HG03095 (cell line): ENCODE data around the gene CCDC90B.
"Not testable (repeated sequence)": the region's sequence is repeated elsewhere in the genome, so short reads cannot be mapped to it uniquely, and the experiment has no call there.

Experiments
- ATAC-seq: cut with Tn5 transposase; IDR thresholded peaks from one replicate; pipeline ENCODE4 v1.9.1; 2021; ENCODE audit warnings: moderate library complexity; ENCODE audit not compliant: unreplicated experiment

The CCDC90B gene, protein sequence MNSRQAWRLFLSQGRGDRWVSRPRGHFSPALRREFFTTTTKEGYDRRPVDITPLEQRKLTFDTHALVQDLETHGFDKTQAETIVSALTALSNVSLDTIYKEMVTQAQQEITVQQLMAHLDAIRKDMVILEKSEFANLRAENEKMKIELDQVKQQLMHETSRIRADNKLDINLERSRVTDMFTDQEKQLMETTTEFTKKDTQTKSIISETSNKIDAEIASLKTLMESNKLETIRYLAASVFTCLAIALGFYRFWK

DNA sequence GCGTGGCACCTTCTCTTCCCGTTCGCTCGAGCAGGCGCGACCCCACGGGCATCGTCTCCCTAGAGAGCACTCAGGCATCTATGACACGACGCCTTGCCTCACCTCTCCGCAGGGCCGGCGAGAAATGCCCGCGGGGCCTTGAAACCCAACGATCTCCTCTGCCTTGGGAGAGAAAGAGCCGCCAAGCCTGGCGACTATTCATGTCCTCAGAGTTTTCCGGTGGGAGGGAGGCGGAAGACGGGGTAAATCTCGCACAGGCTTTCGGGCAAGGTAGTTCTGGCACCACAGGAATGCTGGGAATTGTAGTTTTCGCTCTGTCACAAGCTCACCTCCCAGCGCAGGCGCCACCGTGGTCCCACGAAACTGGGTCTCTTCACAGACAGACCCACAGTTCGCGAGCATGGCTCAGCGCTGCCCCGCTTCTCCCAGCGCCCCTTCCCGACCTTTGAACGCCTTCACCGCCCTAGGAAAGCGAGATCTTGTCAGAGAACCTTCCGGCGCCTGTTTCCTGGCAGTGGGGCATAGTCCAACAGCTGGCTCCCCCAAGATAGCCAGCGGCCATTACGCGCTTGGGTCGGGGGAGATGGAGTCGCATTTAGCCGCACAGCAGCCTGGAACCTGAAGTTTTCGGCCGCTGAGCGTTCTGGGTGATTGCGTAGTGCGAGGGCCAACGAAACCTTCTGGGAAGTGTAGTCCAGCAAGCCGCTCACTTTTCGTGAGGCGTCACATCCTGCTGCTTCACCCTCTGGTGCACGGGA, at the start of gene CCDC90B:
Gene CCDC90B, minus strand, starts transcription at position 597 of the 758 bp plus-strand sequence. Its CDS starts 395 bp downstream, at position 202.
- peak; percentile 88 for ATAC-seq

DNA sequence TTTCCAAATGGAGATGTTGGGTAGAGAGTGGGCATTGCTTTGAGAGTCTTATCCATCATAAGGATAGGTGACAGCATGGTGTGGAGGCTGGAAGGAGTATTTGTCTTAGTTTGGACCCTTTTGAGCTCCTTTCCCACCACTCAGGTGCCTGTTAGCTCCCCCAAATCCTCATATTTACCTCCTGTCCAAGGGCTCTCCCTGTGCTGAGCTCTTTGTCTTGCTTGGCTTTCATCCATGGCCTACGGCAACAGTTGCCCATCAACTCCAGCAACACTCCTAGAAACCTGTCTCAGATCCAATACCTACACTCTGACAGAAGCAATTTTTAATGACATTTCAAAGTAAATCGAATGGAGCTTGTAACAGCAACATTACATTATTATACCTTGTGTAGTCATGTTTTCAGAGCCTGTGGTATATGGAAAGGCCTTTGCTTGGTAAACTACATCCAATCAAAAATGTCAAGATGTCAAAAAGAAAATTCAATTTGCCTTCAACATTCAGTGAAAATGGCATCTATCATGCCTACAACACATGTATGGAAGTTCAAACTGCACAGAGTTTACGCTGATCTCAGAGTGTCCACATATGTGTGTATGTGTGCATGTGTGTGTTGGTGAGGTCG, 49.4 kb upstream of the CCDC90B start:
- ATAC-seq: no peak

DNA sequence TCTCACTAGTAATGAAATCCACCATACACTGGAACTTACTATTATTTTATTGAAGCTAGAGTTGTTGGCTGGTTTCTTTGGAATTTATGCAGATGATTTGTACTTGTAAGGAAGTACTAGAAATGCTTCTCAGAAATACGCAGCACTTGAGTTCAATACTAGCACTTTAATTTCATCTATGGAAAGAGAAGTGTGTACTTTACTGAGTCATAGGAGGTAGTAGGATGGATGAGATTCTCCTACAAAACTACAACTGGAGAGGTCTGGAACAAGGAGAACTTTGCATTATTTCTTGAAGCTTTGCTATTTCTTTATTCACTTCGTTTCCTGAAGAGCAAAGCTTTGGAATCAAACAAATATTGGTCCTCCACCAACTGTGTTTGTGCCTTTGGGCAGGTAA, 44.1 kb upstream of the CCDC90B start:
- no peak for ATAC-seq

DNA sequence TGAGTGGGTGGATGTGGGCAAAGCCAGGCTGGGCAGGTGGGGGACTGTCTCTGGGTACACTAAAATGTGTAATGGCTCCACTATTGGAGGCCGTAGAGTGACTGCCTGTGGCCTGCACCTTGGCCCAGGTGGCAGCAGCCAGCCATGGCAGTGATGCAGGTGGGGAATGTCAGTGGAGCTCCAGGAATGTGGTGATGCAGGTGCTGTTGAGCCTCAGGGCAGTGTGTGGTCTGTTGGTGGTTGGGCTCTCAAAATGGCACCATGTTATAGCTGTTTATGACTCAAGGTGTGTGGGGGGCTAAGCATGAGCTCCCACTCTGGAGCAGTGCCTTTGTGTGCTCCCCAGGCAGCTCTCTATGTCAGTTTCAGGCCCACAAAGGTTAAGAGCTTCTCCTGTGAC, 40.2 kb upstream of the CCDC90B start:
- ATAC-seq: no peak

DNA sequence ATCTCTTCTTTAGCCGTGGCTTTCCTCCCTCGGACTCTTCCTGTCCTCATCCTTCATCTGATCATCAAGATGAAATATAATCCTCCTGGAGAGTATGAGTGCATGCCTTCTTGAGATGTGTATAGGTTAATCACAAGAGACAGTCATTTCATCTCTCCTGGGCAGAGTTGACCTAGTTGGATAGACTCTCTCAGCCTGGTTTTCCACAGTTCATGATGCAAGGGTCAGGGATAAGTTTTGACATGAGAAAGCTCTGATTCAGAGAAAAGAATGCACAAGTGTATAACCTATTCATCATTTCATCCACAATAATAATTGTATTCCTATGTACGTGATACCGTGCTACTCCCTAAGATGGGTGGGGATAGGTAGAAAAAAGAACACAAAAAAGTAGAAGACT, 33.2 kb upstream of the CCDC90B start:
- ATAC-seq: no peak

DNA sequence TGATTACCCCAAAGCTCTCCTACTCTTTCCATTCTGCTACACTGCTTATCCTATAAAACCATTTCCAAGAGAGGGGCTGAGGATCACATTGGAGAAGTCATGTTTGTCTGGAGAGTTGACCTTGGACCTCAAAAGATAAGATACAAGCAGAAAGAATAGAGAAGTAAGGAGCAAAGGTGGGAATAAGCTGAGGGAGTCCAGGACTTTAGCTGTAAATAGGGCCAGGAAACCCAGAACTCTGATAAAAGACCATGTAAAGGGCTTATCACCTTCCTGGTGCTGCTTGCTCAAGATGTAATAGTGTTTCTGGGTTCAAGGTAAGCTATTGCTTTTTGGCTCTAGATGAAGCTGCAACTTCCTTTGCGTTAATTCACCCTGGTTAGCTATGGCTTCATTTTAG, 32.8 kb upstream of the CCDC90B start:
- ATAC-seq: no peak

DNA sequence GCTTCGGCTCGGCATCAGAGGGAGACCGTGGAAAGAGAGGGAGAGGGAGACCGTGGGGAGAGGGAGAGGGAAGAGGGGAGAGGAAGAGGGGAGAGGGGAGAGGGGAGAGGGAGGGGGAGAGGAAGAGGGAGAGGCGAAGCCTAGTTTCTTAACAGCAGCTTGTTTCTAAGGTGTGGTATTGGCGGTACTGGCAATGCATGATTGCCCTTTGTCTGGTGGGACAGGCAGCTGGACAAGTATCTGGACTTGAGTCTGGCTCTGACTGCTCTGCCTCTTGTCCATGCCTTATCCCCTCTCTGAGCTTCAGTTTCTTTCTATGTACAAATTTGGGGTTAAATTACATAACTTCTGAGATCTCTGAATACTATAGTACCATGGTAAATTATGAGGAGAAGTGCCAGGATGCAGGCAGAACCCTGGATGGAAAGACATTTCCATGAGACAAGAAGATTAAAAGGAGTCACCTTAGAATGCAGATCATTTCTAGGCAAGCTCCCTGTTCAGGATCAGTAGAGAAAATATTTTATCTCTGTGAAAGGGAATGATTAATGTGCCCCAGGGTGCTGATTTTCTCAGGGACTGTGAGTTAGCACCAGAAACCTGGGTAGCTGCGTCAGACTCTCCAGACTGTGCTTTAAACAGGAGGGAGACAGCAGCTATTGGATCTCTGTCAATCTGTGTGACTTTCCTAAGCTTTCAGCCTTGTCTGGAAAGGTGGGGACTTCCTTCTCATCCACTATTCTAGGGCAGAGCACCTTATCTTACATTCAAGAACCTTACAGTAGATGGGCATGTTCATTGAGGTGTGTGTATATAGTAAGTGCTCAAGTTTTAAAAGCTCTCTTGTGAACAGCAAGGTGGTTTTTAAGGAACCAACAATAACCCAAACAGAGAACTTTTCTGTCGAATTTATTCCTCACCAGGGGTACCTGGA, 31.9 kb upstream of the CCDC90B start:
- ATAC-seq: no peak

DNA sequence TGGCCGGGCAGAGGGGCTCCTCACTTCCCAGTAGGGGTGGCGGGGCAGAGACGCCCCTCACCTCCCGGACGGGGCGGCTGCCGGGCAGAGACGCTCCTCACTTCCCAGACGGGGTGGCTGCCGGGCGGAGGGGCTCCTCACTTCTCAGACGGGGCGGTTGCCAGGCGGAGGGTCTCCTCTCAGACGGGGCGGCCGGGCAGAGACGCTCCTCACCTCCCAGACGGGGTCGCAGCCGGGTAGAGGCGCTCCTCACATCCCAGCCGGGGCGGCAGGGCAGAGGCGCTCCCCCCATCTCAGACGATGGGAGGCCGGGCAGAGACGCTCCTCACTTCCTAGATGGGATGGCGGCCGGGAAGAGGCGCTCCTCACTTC, 30.7 kb upstream of the CCDC90B start:
- ATAC-seq: not testable (repeated sequence)

DNA sequence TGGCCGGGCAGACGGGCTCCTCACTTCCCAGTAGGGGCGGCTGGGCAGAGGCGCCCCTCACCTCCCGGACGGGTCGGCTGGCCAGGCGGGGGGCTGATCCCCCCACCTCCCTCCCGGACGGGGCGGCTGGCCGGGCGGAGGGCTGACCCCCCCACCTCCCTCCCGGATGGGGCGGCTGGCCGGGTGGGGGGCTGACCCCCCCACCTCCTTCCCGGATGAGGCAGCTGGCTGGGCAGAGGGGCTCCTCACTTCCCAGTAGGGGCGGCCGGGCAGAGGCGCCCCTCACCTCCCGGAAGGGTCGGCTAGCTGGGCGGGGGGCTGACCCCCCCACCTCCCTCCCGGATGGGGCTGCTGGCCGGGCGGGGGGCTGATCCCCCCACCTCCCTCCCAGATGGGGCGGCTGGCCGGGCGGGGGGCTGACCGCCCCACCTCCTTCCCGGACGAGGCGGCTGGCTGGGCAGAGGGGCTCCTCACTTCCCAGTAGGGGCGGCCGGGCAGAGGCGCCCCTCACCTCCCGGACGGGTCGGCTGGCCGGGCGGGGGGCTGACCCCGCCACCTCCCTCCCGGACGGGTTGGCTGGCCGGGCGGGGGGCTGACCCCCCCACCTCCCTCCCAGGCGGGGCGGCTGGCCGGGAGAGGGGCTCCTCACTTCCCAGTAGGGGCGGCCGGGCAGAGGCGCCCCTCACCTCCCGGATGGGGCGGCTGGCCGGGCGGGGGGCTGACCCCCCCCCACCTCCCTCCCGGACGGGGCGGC, 30.2 kb upstream of the CCDC90B start:
- ATAC-seq: not testable (repeated sequence)

DNA sequence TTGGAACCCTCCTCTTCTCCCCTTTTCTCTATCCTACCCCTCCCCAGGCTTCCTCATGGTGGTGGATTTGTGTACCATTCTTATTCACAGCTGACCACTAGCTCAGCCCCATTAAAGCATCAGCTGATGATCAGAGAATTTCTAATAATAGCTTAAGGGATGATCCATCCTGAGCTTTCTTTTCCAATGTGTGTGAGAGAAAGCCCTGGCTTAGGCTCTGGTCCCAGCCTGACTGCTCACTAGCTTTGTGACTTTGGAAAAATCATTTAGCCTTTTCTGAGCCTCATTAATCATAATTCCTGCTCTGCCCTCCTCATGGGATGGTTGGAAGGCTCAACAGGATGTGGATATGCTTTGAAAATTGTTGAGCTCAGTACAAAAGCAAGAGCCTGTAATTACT, 26.3 kb upstream of the CCDC90B start:
- no peak for ATAC-seq

DNA sequence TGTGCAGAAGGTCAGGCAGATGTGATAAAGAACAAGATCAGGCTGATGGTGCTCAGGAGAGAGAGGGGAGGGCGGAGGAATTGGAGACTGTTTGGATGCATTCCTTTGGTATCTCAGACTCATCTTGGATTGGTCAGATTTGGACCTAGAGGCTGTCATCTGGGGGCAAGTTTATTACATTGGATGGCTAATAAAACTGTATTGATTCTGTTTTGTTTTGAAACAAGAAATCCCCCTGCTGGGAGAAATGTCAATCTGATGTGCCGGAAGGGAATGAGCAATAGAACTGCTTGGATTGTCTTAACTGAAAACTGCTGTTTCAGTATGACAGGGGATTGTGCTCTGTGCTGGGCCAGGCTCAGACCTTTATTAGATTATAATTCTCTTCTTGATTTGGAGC, 25.5 kb upstream of the CCDC90B start:
- ATAC-seq: no peak

DNA sequence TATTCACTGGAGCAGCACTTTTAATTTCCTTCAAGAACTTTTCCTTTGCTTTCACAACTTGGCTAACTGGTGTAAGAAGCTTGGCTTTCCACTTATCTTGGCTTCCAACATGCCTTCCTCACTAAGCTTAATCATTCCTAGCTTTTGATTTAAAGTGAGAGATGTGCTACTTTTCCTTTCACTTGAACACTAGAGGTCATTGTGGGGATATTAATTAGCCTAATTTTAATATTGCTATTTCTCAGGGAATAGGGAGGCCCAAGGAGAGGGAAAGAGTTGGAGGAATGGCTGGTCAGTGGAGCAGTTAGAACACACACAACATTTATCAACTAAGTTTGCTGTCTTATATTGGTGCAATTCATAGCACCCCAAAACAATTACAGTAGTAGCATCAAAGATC, 24.6 kb upstream of the CCDC90B start:
- no peak for ATAC-seq

DNA sequence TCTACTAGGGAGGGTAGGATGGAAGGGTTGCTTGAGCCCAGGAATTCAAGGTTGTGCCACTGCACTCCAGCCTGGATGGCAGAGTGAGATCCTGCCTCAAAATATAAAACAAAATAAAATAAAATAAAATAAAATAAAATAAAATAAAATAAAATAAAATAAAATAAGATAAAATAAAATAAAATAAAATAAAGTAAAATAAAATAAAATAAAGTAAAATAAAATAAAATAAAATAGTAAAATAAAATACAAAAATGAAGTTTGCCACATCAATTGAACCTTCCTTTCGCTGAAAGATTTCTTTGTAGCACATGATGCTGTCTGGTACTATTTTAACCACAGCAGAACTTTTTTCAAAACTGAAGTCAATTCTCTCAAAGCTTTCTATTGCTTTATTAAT, 22.4 kb upstream of the CCDC90B start:
- not testable (repeated sequence) for ATAC-seq

DNA sequence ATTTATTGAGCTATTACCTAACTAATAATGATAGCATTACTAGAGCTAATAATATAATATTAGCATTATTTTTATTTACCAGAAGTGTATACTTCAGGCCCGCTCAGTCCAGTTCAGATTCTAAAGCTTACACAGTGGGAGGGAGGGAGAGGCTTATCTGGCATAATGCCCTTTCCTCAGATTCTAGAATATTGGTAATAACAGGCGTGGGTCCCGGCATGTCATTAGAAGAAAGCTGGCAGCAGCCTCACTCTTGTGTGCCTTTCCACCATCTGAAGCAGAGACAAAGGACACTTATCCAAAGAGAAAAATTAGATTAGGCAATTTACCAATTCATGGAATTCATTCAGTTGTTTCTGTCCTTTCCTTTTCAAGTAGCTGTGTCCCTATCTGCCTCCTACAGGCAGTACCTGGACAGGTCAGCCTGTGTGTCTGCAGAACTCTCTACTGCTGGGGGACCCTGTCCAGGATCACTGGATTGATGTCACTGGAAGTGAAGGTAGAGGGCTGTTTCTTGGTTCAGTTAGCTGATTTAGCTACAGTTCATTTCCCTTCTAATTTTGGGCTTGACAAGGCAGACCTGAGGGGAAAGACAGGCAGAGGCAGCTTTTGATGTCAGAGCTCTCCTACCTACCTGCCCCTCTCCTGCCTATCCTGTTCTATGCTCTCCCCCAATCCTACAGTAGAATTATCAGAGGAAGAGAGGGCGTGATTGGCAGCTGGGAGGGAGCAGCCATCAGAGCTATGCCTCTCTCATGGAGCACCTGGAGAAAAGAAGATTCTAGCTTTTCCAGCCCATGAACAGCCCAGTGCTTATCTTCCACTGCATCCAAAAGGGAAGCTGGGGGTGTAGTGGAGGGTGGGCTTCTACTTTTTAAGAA, 20.3 kb upstream of the CCDC90B start:
- ATAC-seq: no peak

DNA sequence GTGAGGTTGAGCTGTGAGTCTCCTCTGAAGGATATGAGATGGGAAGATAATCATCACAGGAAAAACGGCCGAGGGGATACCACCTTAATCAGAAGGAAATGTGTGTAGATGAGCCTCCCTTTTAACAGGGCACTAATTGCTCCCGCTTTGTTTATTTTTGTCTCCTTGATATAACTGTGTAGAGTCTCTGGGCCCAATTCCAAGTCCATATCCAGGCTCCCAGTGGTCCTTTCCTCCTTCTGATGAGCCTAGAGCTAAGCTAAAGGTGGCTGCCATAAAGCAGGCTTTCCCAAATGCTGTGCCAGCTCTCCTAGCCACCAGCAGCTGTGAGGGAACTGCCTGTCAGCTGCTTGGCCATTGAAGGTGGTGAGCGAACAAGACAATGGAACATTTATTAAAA, 17.1 kb upstream of the CCDC90B start:
- ATAC-seq: no peak

DNA sequence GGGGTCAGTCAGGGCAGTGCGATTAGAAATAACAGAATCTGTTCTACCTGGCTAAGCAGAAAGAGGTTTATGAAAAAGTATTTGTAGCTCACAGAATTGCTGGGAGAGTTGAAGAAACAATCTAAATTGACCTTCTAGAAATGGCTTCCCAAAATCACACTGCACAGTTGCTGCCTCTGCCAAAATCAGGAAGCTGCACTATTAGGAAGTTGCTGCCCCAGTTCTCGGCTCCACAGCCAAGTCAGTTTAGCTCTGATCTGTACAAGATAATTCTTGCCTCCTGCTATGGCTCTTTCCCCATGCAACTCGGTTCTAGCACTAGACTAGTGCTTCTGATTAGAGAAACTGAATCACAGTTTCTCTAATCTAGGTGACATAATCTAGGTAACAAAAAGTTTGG, 16.0 kb upstream of the CCDC90B start:
- ATAC-seq: no peak

DNA sequence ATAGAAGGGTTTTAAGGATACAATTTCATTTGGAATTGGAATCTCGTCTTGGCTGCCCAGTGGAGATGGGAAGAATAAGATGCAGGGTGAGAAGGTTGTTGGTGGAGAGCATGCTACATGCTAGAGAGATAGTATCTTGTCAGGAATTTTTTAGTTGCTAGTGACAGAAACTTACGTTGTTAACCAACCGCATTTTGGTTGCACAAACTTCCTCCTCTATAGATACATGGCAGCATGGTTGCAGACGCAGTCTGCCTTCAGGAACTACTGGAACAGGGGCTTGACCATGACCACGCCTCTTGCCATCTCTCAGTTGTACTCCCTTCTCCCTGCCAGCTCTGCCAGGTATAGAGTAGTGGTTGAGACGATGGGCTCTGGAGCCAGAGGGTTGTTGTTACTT, 13.5 kb upstream of the CCDC90B start:
- ATAC-seq: no peak

DNA sequence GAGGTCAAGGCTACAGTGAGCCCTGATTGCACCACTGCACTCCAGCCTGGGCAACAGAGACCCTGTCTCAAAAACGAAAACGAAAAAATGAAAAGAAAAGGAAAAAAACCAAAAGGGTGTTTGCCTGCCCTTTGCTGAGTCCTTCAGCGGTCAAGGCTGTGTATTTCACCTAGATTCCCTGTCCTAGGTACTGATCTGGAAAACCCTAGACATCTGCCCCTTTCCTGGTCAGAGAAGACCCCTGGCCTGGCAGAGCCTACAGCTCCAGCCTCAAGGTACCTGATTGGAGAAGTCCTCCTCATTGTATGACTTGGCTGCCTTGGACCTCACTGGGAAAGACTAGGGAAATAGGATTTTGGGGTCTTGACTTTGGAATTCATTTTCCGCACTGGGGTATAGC, 8.0 kb upstream of the CCDC90B start:
- ATAC-seq: no peak

DNA sequence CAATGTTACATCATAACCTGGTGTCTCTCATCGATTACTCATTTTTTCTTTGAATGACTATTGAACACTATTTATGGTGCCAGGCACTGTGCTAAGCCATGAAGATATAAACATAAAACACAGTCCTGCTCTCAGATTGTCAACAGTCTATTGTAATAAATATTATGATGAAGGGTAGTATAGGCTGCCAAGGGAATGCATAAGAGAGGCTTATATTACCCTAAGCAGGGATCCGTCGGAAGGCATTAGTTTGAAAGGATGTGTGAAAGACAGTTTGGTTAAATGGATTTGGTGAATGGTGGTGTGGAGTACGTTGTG, 7.2 kb upstream of the CCDC90B start:
- ATAC-seq: no peak
